HepG2 (cell line): ENCODE measurements around the gene PIKFYVE. TPM values are rescaled to one million over a fixed set of nuclear protein-coding genes. Genes with fewer than 3 reads are reported as not detected.

Experiments used
- ARNTL ChIP-seq: sonication (generic); formaldehyde crosslinking; IDR thresholded peaks from 2 replicates; pipeline ENCODE4 v1.4.0; 2020; ENCODE audit warnings: mild to moderate bottlenecking, missing genetic modification reagents
- FUBP1 ChIP-seq: sonication (generic); formaldehyde crosslinking; IDR thresholded peaks from 2 replicates; pipeline ENCODE4 v1.5.1; 2020; ENCODE audit warnings: missing genetic modification reagents, mild to moderate bottlenecking, borderline replicate concordance
- GATA4 ChIP-seq: sonication (generic); IDR thresholded peaks from 2 replicates; pipeline ENCODE4 v1.6.1; 2016; ENCODE audit warnings: antibody characterized with exemption, low read depth, borderline replicate concordance
- GMEB1 ChIP-seq: sonication (generic); formaldehyde crosslinking; IDR thresholded peaks from 2 replicates; pipeline ENCODE4 v1.5.1; 2020; ENCODE audit warnings: missing genetic modification reagents, mild to moderate bottlenecking, borderline replicate concordance
- NFIC ChIP-seq: IDR thresholded peaks from 2 replicates; pipeline ENCODE4 v1.6.1; 2012; ENCODE audit warnings: mild to moderate bottlenecking, low read length, inconsistent platforms
- PCBP1 ChIP-seq: fragments of 200-400 bp; formaldehyde crosslinking; IDR thresholded peaks from 2 replicates; pipeline ENCODE4 v1.6.1; 2017; ENCODE audit warnings: mild to moderate bottlenecking, low read depth, low read length, borderline replicate concordance
- PHF5A ChIP-seq: IDR thresholded peaks from one replicate; pipeline ENCODE4 v1.6.1; 2018; ENCODE audit warnings: low read depth, missing genetic modification reagents; ENCODE audit not compliant: unreplicated experiment
- RORA ChIP-seq: sonication (generic); formaldehyde crosslinking; IDR thresholded peaks from 2 replicates; pipeline ENCODE4 v1.5.0; 2020; ENCODE audit warnings: mild to moderate bottlenecking, missing genetic modification reagents, moderate library complexity
- SMAD3 ChIP-seq: sonication (generic); formaldehyde crosslinking; IDR thresholded peaks from 2 replicates; pipeline ENCODE4 v1.4.0; 2020; ENCODE audit warnings: missing genetic modification reagents
- TBX3 ChIP-seq: fragments of 450-650 bp; IDR thresholded peaks from 2 replicates; pipeline ENCODE4 v1.6.1; 2017; ENCODE audit warnings: antibody characterized with exemption, mild to moderate bottlenecking, inconsistent platforms, borderline replicate concordance
- TMF1 ChIP-seq: sonication (generic); formaldehyde crosslinking; IDR thresholded peaks from 2 replicates; pipeline ENCODE4 v1.8.1; 2022; ENCODE audit warnings: low read depth, missing genetic modification reagents
- ZMAT5 ChIP-seq: sonication (generic); formaldehyde crosslinking; IDR thresholded peaks from 2 replicates; pipeline ENCODE4 v1.5.0; 2020; ENCODE audit warnings: mild to moderate bottlenecking, low read depth, missing genetic modification reagents, borderline replicate concordance
- ZNF281 ChIP-seq: sonication (generic); formaldehyde crosslinking; IDR thresholded peaks from 2 replicates; pipeline ENCODE4 v1.4.0; 2020; ENCODE audit warnings: missing genetic modification reagents, borderline replicate concordance
- ZNF296 ChIP-seq: sonication (generic); formaldehyde crosslinking; conservative IDR thresholded peaks from 2 replicates; pipeline ENCODE4 v1.5.0; 2020; ENCODE audit warnings: mild to moderate bottlenecking, missing genetic modification reagents
- ZNF513 ChIP-seq: sonication (generic); formaldehyde crosslinking; conservative IDR thresholded peaks from 2 replicates; pipeline ENCODE4 v1.5.0; 2020; ENCODE audit warnings: missing genetic modification reagents
- ZNF570 ChIP-seq: sonication (generic); formaldehyde crosslinking; IDR thresholded peaks from 2 replicates; pipeline ENCODE4 v1.4.0; 2020; ENCODE audit warnings: mild to moderate bottlenecking, missing genetic modification reagents, borderline replicate concordance
- ZNF781 ChIP-seq: sonication (generic); formaldehyde crosslinking; IDR thresholded peaks from 2 replicates; pipeline ENCODE4 v1.5.1; 2020; ENCODE audit warnings: borderline replicate concordance, mild to moderate bottlenecking, missing genetic modification reagents; ENCODE audit errors: not compliant biosample characterization
- ZNF83 ChIP-seq: sonication (generic); formaldehyde crosslinking; IDR thresholded peaks from 2 replicates; pipeline ENCODE4 v1.4.0; 2020; ENCODE audit warnings: missing genetic modification reagents, mild to moderate bottlenecking, borderline replicate concordance
- ZNF878 ChIP-seq: sonication (generic); formaldehyde crosslinking; IDR thresholded peaks from 2 replicates; pipeline ENCODE4 v1.8.1; 2023; ENCODE audit warnings: mild to moderate bottlenecking, missing genetic modification reagents, moderate library complexity
- ZZZ3 ChIP-seq: sonication (generic); formaldehyde crosslinking; IDR thresholded peaks from 2 replicates; pipeline ENCODE4 v1.4.0; 2020; ENCODE audit warnings: missing genetic modification reagents, mild to moderate bottlenecking, borderline replicate concordance
- polyA plus RNA-seq, 8 experiments: library from polyadenylated mRNA; depleted of rRNA in 3 of 8; stranded (reverse) in 7 of 8; unstranded in 1 of 8; fragments of >200 nt; fragmentation: Illumina TruSeq in 4 of 8; extraction: Trizol in 4 of 8; gene quantifications; 2 replicates each; pipeline versions ENCODE4 v1.2.1 to v1.2.3, GENCODE V29; 2011 to 2016; ENCODE audit warnings: low read depth in 4 of 8, missing spikeins in 1 of 8, mixed read lengths in 1 of 8; ENCODE audit not compliant: insufficient read depth in 1 of 8
- total RNA-seq, 5 experiments: library from RNA; depleted of rRNA; stranded (reverse); fragments of >200 nt; fragmentation: Illumina TruSeq; extraction: Trizol; gene quantifications; 2 replicates each; pipeline ENCODE4 v1.2.3, GENCODE V29; 2016; ENCODE audit warnings: low read depth in 1 of 5

The PIKFYVE gene
- total and polyA plus RNA-seq, 2 of the 13 experiments (the other 11 are each of a cell fraction or from before 2014, with no cell fraction given) = 20.2 to 21.7 TPM

GRCh38 chr2:208254118-208254870 is 11.8 kb upstream of the PIKFYVE start (continued):
- TF ChIP-seq GMEB1 (CRISPR knock-in tag) (0 out of 2 replicates have a peak, but pooled peaks have one; percentile 53), ZMAT5 (CRISPR knock-in tag) (no peak), NFIC (no peak; the same call in 1 of the 2 replicates), ZZZ3 (0 out of 2 replicates have a peak, but pooled peaks have one; percentile 25), ZNF83 (CRISPR knock-in tag) (no peak; the same call in 1 of the 2 replicates), PHF5A (peak; percentile 92), ZNF281 (peak; percentile 73; the same call in 1 of the 2 replicates), ZNF781 (CRISPR knock-in tag) (no peak), ZNF296 (CRISPR knock-in tag) (no peak), TBX3 (no peak; the same call in 1 of the 2 replicates), TMF1 (CRISPR knock-in tag) (peak; percentile 51; the same call in 1 of the 2 replicates), ZNF570 (CRISPR knock-in tag) (no peak; the same call in 1 of the 2 replicates), ARNTL (CRISPR knock-in tag) (peak; percentile 84), FUBP1 (CRISPR knock-in tag) (no peak), ZNF513 (CRISPR knock-in tag) (no peak), GATA4 (no peak; the same call in 1 of the 2 replicates), PCBP1 (no peak), SMAD3 (CRISPR knock-in tag) (peak; percentile 82), RORA (CRISPR knock-in tag) (no peak), ZNF878 (no peak)
